Mesendoderm (in vitro differentiated cells): ENCODE data around the gene MOB3C.

ENCODE experiments used
- DNase-seq: peaks from one replicate; pipeline ENCODE4 v3.0.0; 2013
- H2AK5ac ChIP-seq: 2 replicates; pipeline ENCODE4 v1.6.1; 2013; ENCODE audit warnings: low read length, inconsistent platforms
- H2BK120ac ChIP-seq: 2 replicates; pipeline ENCODE4 v1.6.1; 2013; ENCODE audit warnings: low read depth, mild to moderate bottlenecking, low read length, moderate library complexity, mixed read lengths
- H2BK15ac ChIP-seq: replicated peaks from 2 replicates; pipeline ENCODE4 v1.6.1; 2013; ENCODE audit warnings: low read depth, mild to moderate bottlenecking, moderate library complexity
- H2BK5ac ChIP-seq: 2 replicates; pipeline ENCODE4 v1.6.1; 2013; ENCODE audit warnings: low read length, inconsistent platforms
- H3K18ac ChIP-seq: 2 replicates; pipeline ENCODE4 v1.6.1; 2013; ENCODE audit warnings: mild to moderate bottlenecking, low read length, mixed read lengths
- H3K23ac ChIP-seq: one replicate; pipeline ENCODE4 v1.6.1; 2013; ENCODE audit warnings: low read length
- H3K27ac ChIP-seq: 2 replicates; pipeline ENCODE4 v1.5.1; 2013; ENCODE audit warnings: low read depth, mild to moderate bottlenecking, inconsistent platforms, low read length, moderate library complexity
- H3K27me3 ChIP-seq: 2 replicates; pipeline ENCODE4 v1.6.1; 2013; ENCODE audit warnings: low read length, control low read depth, mild to moderate bottlenecking, inconsistent platforms; ENCODE audit not compliant: insufficient read depth, poor library complexity
- H3K36me3 ChIP-seq: 2 replicates; pipeline ENCODE4 v1.6.1; 2013; ENCODE audit warnings: low read length, inconsistent platforms; ENCODE audit not compliant: control insufficient read depth, insufficient read depth
- H3K4ac ChIP-seq: one replicate; pipeline ENCODE4 v1.6.1; 2013; ENCODE audit warnings: low read depth, mild to moderate bottlenecking, low read length, moderate library complexity
- H3K4me1 ChIP-seq: 2 replicates; pipeline ENCODE4 v1.6.1; 2013; ENCODE audit warnings: low read depth, low read length, inconsistent platforms; ENCODE audit not compliant: control insufficient read depth
- H3K4me2 ChIP-seq: 2 replicates; pipeline ENCODE4 v1.6.1; 2013; ENCODE audit warnings: low read length
- H3K4me3 ChIP-seq: 2 replicates; pipeline ENCODE4 v1.5.1; 2013; ENCODE audit warnings: mild to moderate bottlenecking, low read length
- H3K56ac ChIP-seq: one replicate; pipeline ENCODE4 v1.6.1; 2013; ENCODE audit warnings: low read length
- H3K79me1 ChIP-seq: 2 replicates; pipeline ENCODE4 v1.6.1; 2013; ENCODE audit warnings: low read length, inconsistent platforms
- H3K79me2 ChIP-seq: 2 replicates; pipeline ENCODE4 v1.6.1; 2013; ENCODE audit warnings: mild to moderate bottlenecking, low read length; ENCODE audit not compliant: control insufficient read depth, insufficient read depth
- H3K9ac ChIP-seq: 2 replicates; pipeline ENCODE4 v1.6.1; 2013; ENCODE audit warnings: low read length, inconsistent platforms
- H4K5ac ChIP-seq: one replicate; pipeline ENCODE4 v1.6.1; 2013; ENCODE audit warnings: low read length
- H4K8ac ChIP-seq: one replicate; pipeline ENCODE4 v1.6.1; 2013; ENCODE audit warnings: low read depth, mild to moderate bottlenecking, control low read depth, low read length, moderate library complexity
- WGBS: extraction: QIAGEN DNeasy Blood & Tissue Kit; methylation state at CpG from one replicate; pipeline ENCODE4 v1.1.7; 2013; ENCODE audit warnings: low lambda C conversion rate, missing lambda C conversion rate; ENCODE audit not compliant: insufficient coverage; ENCODE audit errors: extremely low coverage; 5-methylcytosine and 5-hydroxymethylcytosine counted together

The MOB3C gene

DNA sequence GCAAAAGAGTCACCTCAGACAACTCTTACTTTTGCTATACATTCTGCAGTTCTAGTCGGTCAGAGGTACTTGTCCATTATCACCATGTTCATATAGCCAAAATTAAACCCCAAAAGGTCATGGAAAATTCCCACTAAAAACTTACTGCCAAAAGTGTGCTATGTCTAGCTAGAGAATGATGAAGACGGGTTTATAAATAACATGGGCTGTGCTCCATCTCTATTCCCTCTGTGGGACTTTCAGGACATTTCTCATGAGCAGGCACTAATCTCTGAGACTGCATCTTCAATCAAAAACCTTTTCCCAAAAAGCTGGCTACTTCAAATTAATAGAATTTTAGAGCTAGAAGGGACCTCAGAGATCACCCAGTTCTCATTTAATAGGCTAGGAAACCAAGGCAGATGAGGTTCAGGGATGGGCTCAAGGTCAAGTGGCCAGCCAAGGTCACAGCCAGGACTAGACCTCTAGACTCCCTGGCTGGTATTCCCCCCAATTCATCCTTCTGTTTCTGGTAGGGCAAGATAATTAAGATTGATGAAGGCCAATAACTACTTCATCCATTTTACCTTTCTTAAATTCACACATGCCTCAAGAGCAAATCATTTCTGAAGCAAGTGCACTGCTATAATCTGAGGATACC, 21.0 kb upstream of the MOB3C start:
- Histone ChIP-seq H3K56ac (no peak overlapping the region), H3K4me2 (no peak overlapping the region), H4K8ac (no peak overlapping the region), H3K4me3 (no peak overlapping the region), H3K27ac (no peak overlapping the region), H3K4me1 (no peaks in the 10 kb centered on the region), H3K27me3 (no peaks in the 10 kb centered on the region), H3K9ac (no peak overlapping the region), H4K5ac (no peak overlapping the region), H3K4ac (no peak overlapping the region), H2BK5ac (no peak overlapping the region), H2BK120ac (no peak overlapping the region), H2BK15ac (no peak overlapping the region), H2AK5ac (no peak overlapping the region), H3K18ac (no peak overlapping the region), H3K79me1 (no peaks in the 10 kb centered on the region), H3K23ac (no peak overlapping the region), H3K36me3 (no peaks in the 10 kb centered on the region), H3K79me2 (no peaks in the 10 kb centered on the region)
- WGBS, result no CpG with 5 or more reads among the region's 2 CpGs
- DNase-seq, result no peak

DNA sequence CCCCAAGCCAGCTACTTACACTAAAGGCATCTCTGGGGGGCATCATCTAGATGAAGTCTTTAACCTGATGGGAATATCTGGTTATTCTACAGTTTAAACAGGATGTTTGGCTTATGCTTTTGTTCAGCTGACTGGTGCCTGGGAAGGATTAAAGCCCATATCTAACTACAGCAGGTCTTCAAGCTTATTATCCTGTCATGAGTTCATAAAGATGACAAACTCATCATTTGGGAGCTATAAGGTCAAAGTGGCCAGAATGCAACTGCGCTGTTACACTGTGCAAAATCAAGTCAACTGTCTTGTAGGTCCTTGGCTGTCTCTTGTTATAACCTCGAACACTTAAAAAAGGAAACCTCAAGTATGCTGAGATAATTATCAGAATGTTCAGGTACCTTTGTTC, 18.6 kb upstream of the MOB3C start:
- H2BK5ac ChIP-seq, result no peak overlapping the region
- H3K9ac ChIP-seq, result no peak overlapping the region
- no peak overlapping the region for H4K8ac ChIP-seq
- H3K79me2 ChIP-seq, result no peaks in the 10 kb centered on the region
- H3K4ac ChIP-seq, result no peak overlapping the region
- no peaks in the 10 kb centered on the region for H3K79me1 ChIP-seq
- DNase-seq, result no peak
- no peaks in the 10 kb centered on the region for H3K27me3 ChIP-seq
- H3K18ac ChIP-seq, result no peak overlapping the region
- no peaks in the 10 kb centered on the region for H3K36me3 ChIP-seq
- no peak overlapping the region for H3K23ac ChIP-seq
- no peak overlapping the region for H2BK120ac ChIP-seq
- WGBS, result no CpG with 5 or more reads among the region's 2 CpGs
- H2BK15ac ChIP-seq, result no peak overlapping the region
- H2AK5ac ChIP-seq, result no peak overlapping the region
- H3K56ac ChIP-seq, result no peak overlapping the region
- H3K27ac ChIP-seq, result no peak overlapping the region
- H3K4me1 ChIP-seq, result no peaks in the 10 kb centered on the region
- H3K4me3 ChIP-seq, result no peak overlapping the region
- H4K5ac ChIP-seq, result no peak overlapping the region
- H3K4me2 ChIP-seq, result no peak overlapping the region

DNA sequence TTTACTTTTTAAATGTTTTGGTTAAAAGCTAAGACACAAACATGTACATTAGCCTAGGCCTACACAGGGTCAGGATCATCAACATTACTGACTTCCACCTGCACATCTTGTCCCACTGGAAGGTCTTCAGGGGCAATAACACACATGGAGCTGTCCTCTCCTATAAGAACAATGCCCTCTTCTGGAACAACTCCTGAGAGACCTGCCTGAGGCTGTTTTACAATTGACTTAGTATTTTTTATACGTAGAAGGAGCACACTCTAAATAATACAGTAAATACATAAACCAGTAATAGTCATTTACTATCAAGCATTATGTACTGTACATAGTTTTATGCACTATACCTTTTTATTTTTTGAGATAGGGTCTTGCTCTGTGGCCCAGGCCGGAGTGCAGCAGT, 14.1 kb upstream of the MOB3C start:
- no peak overlapping the region for H3K56ac ChIP-seq
- H3K23ac ChIP-seq, result no peak overlapping the region
- no peak overlapping the region for H4K8ac ChIP-seq
- H3K18ac ChIP-seq, result no peak overlapping the region
- no peaks in the 10 kb centered on the region for H3K4me1 ChIP-seq
- H3K4me3 ChIP-seq, result no peak overlapping the region
- no peak overlapping the region for H3K27ac ChIP-seq
- no peaks in the 10 kb centered on the region for H3K79me1 ChIP-seq
- no peak overlapping the region for H3K4me2 ChIP-seq
- WGBS, result no CpG with 5 or more reads among the region's 2 CpGs
- no peaks in the 10 kb centered on the region for H3K36me3 ChIP-seq
- DNase-seq, result no peak
- no peak overlapping the region for H3K9ac ChIP-seq
- H2BK5ac ChIP-seq, result no peak overlapping the region
- H2AK5ac ChIP-seq, result no peak overlapping the region
- no peak overlapping the region for H2BK15ac ChIP-seq
- no peak overlapping the region for H4K5ac ChIP-seq
- H3K27me3 ChIP-seq, result no peaks in the 10 kb centered on the region
- H3K79me2 ChIP-seq, result no peaks in the 10 kb centered on the region
- no peak overlapping the region for H3K4ac ChIP-seq
- no peak overlapping the region for H2BK120ac ChIP-seq

DNA sequence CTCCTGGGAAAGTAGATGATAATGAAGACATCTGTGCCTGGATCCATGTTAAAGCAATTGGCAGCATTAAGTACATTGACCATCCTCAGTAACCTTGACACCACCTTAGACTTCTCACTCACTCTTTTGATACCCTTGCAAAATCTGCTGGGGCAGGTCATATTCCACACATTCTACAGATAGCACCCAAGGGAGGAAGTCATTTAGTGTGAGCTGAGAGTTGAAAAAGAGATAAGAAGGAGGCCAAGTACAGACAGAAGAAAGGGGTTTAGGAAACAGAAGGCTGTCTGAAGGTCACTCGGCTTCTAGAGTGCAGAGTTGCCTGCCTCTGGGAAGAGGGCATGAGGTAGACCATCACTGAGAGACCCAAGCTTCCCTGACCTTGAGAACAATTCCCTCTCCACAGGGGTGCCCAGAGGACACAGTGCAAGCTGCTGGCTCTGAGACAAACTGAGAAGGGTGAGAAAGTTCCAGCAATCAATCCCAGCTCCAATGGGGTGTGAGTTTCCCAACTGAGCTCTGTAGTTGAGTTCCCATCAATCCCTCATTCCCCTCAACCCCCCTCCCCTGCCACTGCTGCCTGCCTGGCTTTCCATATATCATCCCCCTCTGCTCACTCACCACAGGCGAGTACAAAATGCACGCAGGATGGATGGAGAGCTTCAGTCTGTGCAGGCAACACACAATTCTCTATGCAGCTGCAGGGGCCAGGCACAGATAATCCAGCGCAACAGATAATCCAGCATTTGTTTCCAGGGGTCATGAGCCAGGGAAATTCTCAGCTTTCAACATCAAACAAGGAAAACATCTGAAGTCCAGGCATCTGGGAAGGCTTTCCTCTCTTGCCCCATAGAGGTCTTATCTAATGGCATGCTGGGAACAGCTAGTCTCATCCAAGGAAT, 7.4 kb upstream of the MOB3C start:
- no peak overlapping the region for H3K4me2 ChIP-seq
- no peak overlapping the region for H2BK120ac ChIP-seq
- H3K56ac ChIP-seq, result no peak overlapping the region
- H3K79me1 ChIP-seq, result no peaks in the 10 kb centered on the region
- no peaks in the 10 kb centered on the region for H3K4me1 ChIP-seq
- no peaks in the 10 kb centered on the region for H3K27me3 ChIP-seq
- H3K9ac ChIP-seq, result no peak overlapping the region
- WGBS, result no CpG with 5 or more reads among the region's 4 CpGs
- H3K36me3 ChIP-seq, result no peaks in the 10 kb centered on the region
- no peak overlapping the region for H3K23ac ChIP-seq
- peak; percentile 58 for DNase-seq
- H3K27ac ChIP-seq, result no peak overlapping the region
- H2AK5ac ChIP-seq, result no peak overlapping the region
- H2BK15ac ChIP-seq, result no peak overlapping the region
- no peaks in the 10 kb centered on the region for H3K79me2 ChIP-seq
- no peak overlapping the region for H3K4ac ChIP-seq
- no peak overlapping the region for H2BK5ac ChIP-seq
- no peak overlapping the region for H3K18ac ChIP-seq
- H4K5ac ChIP-seq, result no peak overlapping the region
- no peak overlapping the region for H3K4me3 ChIP-seq
- no peak overlapping the region for H4K8ac ChIP-seq

DNA sequence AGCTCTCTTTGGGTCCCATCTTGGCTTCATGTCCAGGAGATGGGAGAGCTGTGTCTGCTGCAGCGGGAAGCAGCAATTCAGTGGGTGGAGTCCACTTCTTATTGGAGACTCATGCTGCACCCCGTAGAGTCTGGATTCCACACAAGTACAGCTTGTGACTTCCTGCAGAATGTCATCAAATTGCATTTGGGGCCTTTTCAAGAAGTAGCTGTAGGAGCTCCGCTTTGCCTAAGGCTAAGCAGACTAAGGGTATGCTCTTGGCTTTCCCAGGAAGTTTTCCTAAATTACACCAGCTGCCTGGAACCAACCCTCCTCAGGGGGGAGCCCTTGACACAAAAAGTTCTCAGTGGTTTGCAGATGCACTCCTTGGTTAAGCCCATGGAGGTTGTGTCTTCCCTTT, 5.7 kb upstream of the MOB3C start:
- H4K5ac ChIP-seq, result no peak overlapping the region
- H3K27me3 ChIP-seq, result no peaks in the 10 kb centered on the region
- no peak overlapping the region for H2BK5ac ChIP-seq
- H2BK120ac ChIP-seq, result no peak overlapping the region
- H2AK5ac ChIP-seq, result no peak overlapping the region
- no peak overlapping the region for H3K4me2 ChIP-seq
- no peaks in the 10 kb centered on the region for H3K79me2 ChIP-seq
- no peak overlapping the region for H3K56ac ChIP-seq
- H3K36me3 ChIP-seq, result no peaks in the 10 kb centered on the region
- no CpG with 5 or more reads among the region's 3 CpGs for WGBS
- no peak overlapping the region for H2BK15ac ChIP-seq
- DNase-seq, result peak; percentile 71
- no peak overlapping the region for H3K4me3 ChIP-seq
- H4K8ac ChIP-seq, result no peak overlapping the region
- no peak overlapping the region for H3K23ac ChIP-seq
- no peaks in the 10 kb centered on the region for H3K79me1 ChIP-seq
- H3K9ac ChIP-seq, result no peak overlapping the region
- no peak overlapping the region for H3K4ac ChIP-seq
- no peak overlapping the region for H3K27ac ChIP-seq
- H3K18ac ChIP-seq, result no peak overlapping the region
- no peaks in the 10 kb centered on the region for H3K4me1 ChIP-seq
